Osteocyte (in vitro differentiated cells): ENCODE results near the gene AHCTF1. TPM values are rescaled to one million over a fixed set of nuclear protein-coding genes. Genes with fewer than 3 reads are reported as not detected.
A peak's percentile ranks its signal among the peaks of the same experiment; 100 is the strongest.

Experiments used
- DNase-seq: peaks from one replicate; pipeline ENCODE4 v3.0.0; 2021; ENCODE audit warnings: mixed read lengths; ENCODE audit not compliant: unreplicated experiment; ENCODE audit errors: extremely low spot score
- H3K27ac Mint-ChIP-seq: one replicate; pipeline ENCODE4 v1.8.0; 2021; ENCODE audit warnings: mild to moderate bottlenecking, mixed read lengths; ENCODE audit not compliant: unreplicated experiment
- H3K27me3 Mint-ChIP-seq: one replicate; pipeline ENCODE4 v1.8.0; 2021; ENCODE audit warnings: mixed read lengths; ENCODE audit not compliant: unreplicated experiment
- H3K36me3 Mint-ChIP-seq: one replicate; pipeline ENCODE4 v1.8.0; 2021; ENCODE audit warnings: mixed read lengths; ENCODE audit not compliant: unreplicated experiment
- H3K4me1 Mint-ChIP-seq: one replicate; pipeline ENCODE4 v1.8.0; 2021; ENCODE audit warnings: mixed read lengths; ENCODE audit not compliant: unreplicated experiment
- H3K4me3 Mint-ChIP-seq: one replicate; pipeline ENCODE4 v1.8.0; 2021; ENCODE audit warnings: mild to moderate bottlenecking, moderate library complexity, mixed read lengths; ENCODE audit not compliant: unreplicated experiment
- H3K9me3 Mint-ChIP-seq: one replicate; pipeline ENCODE4 v1.8.0; 2021; ENCODE audit warnings: mixed read lengths; ENCODE audit not compliant: unreplicated experiment
- CTCF ChIP-seq: fragments of 200-600 bp; sonication (generic); IDR thresholded peaks from 2 replicates; pipeline ENCODE4 v1.5.0; 2021; ENCODE audit warnings: antibody characterized with exemption, mild to moderate bottlenecking, moderate library complexity
- total RNA-seq: library from RNA; stranded (reverse); gene quantifications from 2 replicates; pipeline ENCODE4 v1.2.1, GENCODE V29; 2021

The AHCTF1 gene
- total RNA-seq, 1 donor from 2014 or later, result 30.4 TPM

- Mint-ChIP-seq H3K27me3 (peaks cover 5% of the 10 kb centered on the region), H3K4me3 (no peak overlapping the region), H3K27ac (no peak overlapping the region), H3K4me1 (no peaks in the 10 kb centered on the region), H3K36me3 (no peaks in the 10 kb centered on the region), H3K9me3 (no peaks in the 10 kb centered on the region)
- TF ChIP-seq CTCF, result no peak
- no peak for DNase-seq
Observed at GRCh38 chr1:246805135-246805716, 126.5 kb downstream of the AHCTF1 start.

GRCh38 chr1:246803883-246804282 is 127.9 kb downstream of the AHCTF1 start:
- Mint-ChIP-seq H3K27me3 (peaks cover 5% of the 10 kb centered on the region), H3K36me3 (no peaks in the 10 kb centered on the region), H3K4me3 (no peak overlapping the region), H3K27ac (no peak overlapping the region), H3K9me3 (no peaks in the 10 kb centered on the region), H3K4me1 (no peaks in the 10 kb centered on the region)
- no peak for TF ChIP-seq CTCF
- DNase-seq, result peak; percentile 34

- H3K27ac Mint-ChIP-seq, result no peak overlapping the region
- H3K27me3 Mint-ChIP-seq, result peaks cover 5% of the 10 kb centered on the region
Observed at GRCh38 chr1:246803373-246803772, 128.4 kb downstream of the AHCTF1 start.

GRCh38 chr1:246801241-246802020 is 130.3 kb downstream of the AHCTF1 start:
- H3K27ac Mint-ChIP-seq, result no peak overlapping the region
- H3K4me1 Mint-ChIP-seq, result no peaks in the 10 kb centered on the region
- no peak for DNase-seq
- no peaks in the 10 kb centered on the region for H3K36me3 Mint-ChIP-seq
- H3K27me3 Mint-ChIP-seq, result peaks cover 2% of the 10 kb centered on the region
- H3K4me3 Mint-ChIP-seq, result no peak overlapping the region
- no peaks in the 10 kb centered on the region for H3K9me3 Mint-ChIP-seq
- TF ChIP-seq CTCF, result no peak

More at GRCh38 chr1:246803373-246803772, 128.4 kb downstream of the AHCTF1 start:
- DNase-seq, result peak; percentile 56
- no peaks in the 10 kb centered on the region for H3K9me3 Mint-ChIP-seq
- H3K4me3 Mint-ChIP-seq, result no peak overlapping the region
- no peak for TF ChIP-seq CTCF
- H3K36me3 Mint-ChIP-seq, result no peaks in the 10 kb centered on the region
- H3K4me1 Mint-ChIP-seq, result no peaks in the 10 kb centered on the region

GRCh38 chr1:246800756-246801155 is 131.0 kb downstream of the AHCTF1 start:
- H3K36me3 Mint-ChIP-seq, result no peaks in the 10 kb centered on the region
- DNase-seq, result no peak
- no peak overlapping the region for H3K27ac Mint-ChIP-seq
- no peaks in the 10 kb centered on the region for H3K9me3 Mint-ChIP-seq
- H3K4me3 Mint-ChIP-seq, result no peak overlapping the region
- H3K27me3 Mint-ChIP-seq, result peaks cover 2% of the 10 kb centered on the region
- TF ChIP-seq CTCF, result no peak
- peaks cover under 1% of the 10 kb centered on the region for H3K4me1 Mint-ChIP-seq
